NCI-H1092 (cell line): ENCODE results near the gene PLAAT5.
"Not testable (repeated sequence)": the region's sequence is repeated elsewhere in the genome, so short reads cannot be mapped to it uniquely, and the experiment has no call there.

ENCODE experiments used
- DNase-seq: peaks from one replicate; lab custom pipeline; 2025; lab: John Stamatoyannopoulos, UW

Gene PLAAT5

GRCh38 chr11:63490551-63491239 lies at the start of gene PLAAT5:
PLAAT5 (minus strand) TSS chr11:63491167; CDS start chr11:63491034, 133 bp downstream.
- no peak for DNase-seq

GRCh38 chr11:63537293-63538101 lies 46.5 kb upstream of the PLAAT5 start:
- DNase-seq, result peak; percentile 93

- peak; percentile 60 for DNase-seq
These were observed 45.8 kb upstream of the PLAAT5 start, which contains the start of gene PLAAT4 for GRCh38 chr11:63536669-63537292. PLAAT4 (plus strand) TSS chr11:63536808; CDS start chr11:63536869, 61 bp downstream.

- no peak for DNase-seq
These were observed 44.8 kb upstream of the PLAAT5 start for GRCh38 chr11:63535734-63536133.

- no peak for DNase-seq
These were observed 44.0 kb upstream of the PLAAT5 start for GRCh38 chr11:63534895-63535461.

- DNase-seq, result no peak
These were observed 43.1 kb upstream of the PLAAT5 start for GRCh38 chr11:63534076-63534475.

- DNase-seq, result no peak
These were observed 42.0 kb upstream of the PLAAT5 start for GRCh38 chr11:63532799-63533475.

- DNase-seq, result no peak
These were observed 41.1 kb upstream of the PLAAT5 start for GRCh38 chr11:63532117-63532516.

- DNase-seq, result not testable (repeated sequence)
These were observed 40.3 kb upstream of the PLAAT5 start for GRCh38 chr11:63531074-63531792.

GRCh38 chr11:63530021-63530420 lies 39.1 kb upstream of the PLAAT5 start:
- no peak for DNase-seq

GRCh38 chr11:63529373-63529772 lies 38.4 kb upstream of the PLAAT5 start:
- not testable (repeated sequence) for DNase-seq

- DNase-seq, result not testable (repeated sequence)
These were observed 37.8 kb upstream of the PLAAT5 start for GRCh38 chr11:63528729-63529278.

- DNase-seq, result not testable (repeated sequence)
These were observed 37.2 kb upstream of the PLAAT5 start for GRCh38 chr11:63528156-63528555.

- DNase-seq, result no peak
These were observed 36.7 kb upstream of the PLAAT5 start for GRCh38 chr11:63527667-63528066.

- DNase-seq, result no peak
These were observed 32.2 kb upstream of the PLAAT5 start for GRCh38 chr11:63523151-63523550.

- no peak for DNase-seq
These were observed 30.9 kb upstream of the PLAAT5 start for GRCh38 chr11:63521896-63522295.

- DNase-seq, result no peak
These were observed 29.7 kb upstream of the PLAAT5 start for GRCh38 chr11:63520606-63521170.

GRCh38 chr11:63518548-63518947 lies 27.6 kb upstream of the PLAAT5 start:
- DNase-seq, result no peak

GRCh38 chr11:63517156-63517555 lies 26.2 kb upstream of the PLAAT5 start:
- no peak for DNase-seq

GRCh38 chr11:63516109-63516508 lies 25.1 kb upstream of the PLAAT5 start:
- DNase-seq, result no peak
